HepG2 (cell line): ENCODE measurements around the gene LMNA. TPM values are rescaled to one million over a fixed set of nuclear protein-coding genes. Genes with fewer than 3 reads are reported as not detected.
"Not testable (repeated sequence)": the region's sequence is repeated elsewhere in the genome, so short reads cannot be mapped to it uniquely, and the experiment has no call there.

Source experiments
- ATAC-seq: fragments of 200-7000 bp; cut with Tn5 transposase; 3 replicates; pipeline ENCODE4 v1.9.1; 2020; ENCODE audit warnings: mild to moderate bottlenecking, moderate library complexity
- BruUV-seq: library from RNA; stranded (reverse); fragments of 400-500 nt; replicated peaks from 2 replicates; lab custom pipeline; 2021; lab: Mats Ljungman, UMichigan
- CTCF ChIA-PET: fragments of 300-600 bp; formaldehyde crosslinking; extraction: SDS; loops from one replicate; lab custom pipeline; 2021; ENCODE audit warnings: low total read pairs, inconsistent platforms, low intra/inter-chr PET ratio; lab: Yijun Ruan, JAX
- POLR2A ChIA-PET: fragments of 350-600 bp; sonication (Branson Sonifier 250); formaldehyde crosslinking; loops from one replicate; lab custom pipeline; 2020; ENCODE audit warnings: antibody characterized with exemption, inconsistent platforms; lab: Yijun Ruan, JAX
- DNase-seq: peaks from one replicate; pipeline ENCODE4 v3.0.0-alpha.2; 2015; ENCODE audit warnings: low spot score
- FAIRE-seq: peaks from 3 replicates; lab custom pipeline; 2011; peaks lifted over from hg19 to GRCh38; lab: Jason Lieb, UNC
- H2AFZ ChIP-seq: one replicate; pipeline ENCODE4 v1.6.1; 2011; ENCODE audit warnings: low read length, inconsistent platforms
- H3K27ac ChIP-seq: fragments of 300-600 bp; 3 replicates; pipeline ENCODE4 v1.8.0; 2011; ENCODE audit warnings: mixed run types, mild to moderate bottlenecking, mixed read lengths, low read length, inconsistent platforms; ENCODE audit not compliant: insufficient read depth; ENCODE audit errors: extremely low read length
- H3K27me3 ChIP-seq, 2 experiments: fragments of 200-600 bp in 1 of 2; 2 replicates in 1 of 2; 3 replicates in 1 of 2; pipeline versions ENCODE4 v1.6.0 to v1.8.0; 2011; ENCODE audit warnings: low read length in 2 of 2, mild to moderate bottlenecking in 2 of 2, moderate library complexity in 2 of 2, inconsistent platforms in 1 of 2; ENCODE audit not compliant: insufficient read depth in 2 of 2, control insufficient read depth in 1 of 2
- H3K36me3 ChIP-seq, 2 experiments: fragments of 200-600 bp in 1 of 2; replicated peaks in 1 of 2; 2 replicates in 1 of 2; 3 replicates in 1 of 2; pipeline versions ENCODE4 v1.5.1 to v1.8.0; 2011; ENCODE audit warnings: low read length in 2 of 2, inconsistent platforms in 1 of 2; ENCODE audit not compliant: insufficient read depth in 2 of 2, control insufficient read depth in 1 of 2
- H3K4me1 ChIP-seq: 2 replicates; pipeline ENCODE4 v1.5.1; 2012; ENCODE audit warnings: low read length, inconsistent platforms; ENCODE audit not compliant: insufficient read depth
- H3K4me2 ChIP-seq: 2 replicates; pipeline ENCODE4 v1.6.0; 2011; ENCODE audit warnings: low read depth, low read length, inconsistent platforms
- H3K4me3 ChIP-seq, 3 experiments: fragments of 200-600 bp in 1 of 3; sonication (generic), shearing (Covaris generic) in 1 of 3; replicated peaks in 1 of 3; 2 replicates each; pipeline ENCODE4 v1.5.1; 2011 to 2016; ENCODE audit warnings: low read length in 3 of 3, inconsistent platforms in 2 of 3, low read depth in 2 of 3, mild to moderate bottlenecking in 2 of 3, control low read depth in 1 of 3, mixed read lengths in 1 of 3; ENCODE audit not compliant: insufficient read depth in 1 of 3
- H3K79me2 ChIP-seq: one replicate; pipeline ENCODE4 v1.6.1; 2011; ENCODE audit warnings: low read length, inconsistent platforms; ENCODE audit not compliant: insufficient read depth
- H3K9ac ChIP-seq: 2 replicates; pipeline ENCODE4 v1.6.0; 2011; ENCODE audit warnings: mild to moderate bottlenecking, low read depth, low read length, inconsistent platforms; ENCODE audit not compliant: insufficient read depth
- H3K9me3 ChIP-seq: 2 replicates; pipeline ENCODE4 v1.5.1; 2012; ENCODE audit warnings: mild to moderate bottlenecking, low read length
- H4K20me1 ChIP-seq: 2 replicates; pipeline ENCODE4 v1.6.0; 2011; ENCODE audit warnings: inconsistent platforms, mild to moderate bottlenecking, low read length, moderate library complexity; ENCODE audit not compliant: insufficient read depth
- SAP130 ChIP-seq: IDR thresholded peaks from 2 replicates; pipeline ENCODE4 v1.6.1; 2016; ENCODE audit warnings: low read depth
- SMAD3 ChIP-seq: sonication (generic); formaldehyde crosslinking; IDR thresholded peaks from 2 replicates; pipeline ENCODE4 v1.4.0; 2020; ENCODE audit warnings: missing genetic modification reagents
- TBX2 ChIP-seq: sonication (generic); formaldehyde crosslinking; IDR thresholded peaks from 2 replicates; pipeline ENCODE4 v1.5.0; 2020; ENCODE audit warnings: missing genetic modification reagents, mild to moderate bottlenecking, borderline replicate concordance
- ZNF143 ChIP-seq: sonication (generic); formaldehyde crosslinking; IDR thresholded peaks from 2 replicates; pipeline ENCODE4 v1.4.0; 2020; ENCODE audit warnings: missing genetic modification reagents
- ZNF792 ChIP-seq: IDR thresholded peaks from 2 replicates; pipeline ENCODE4 v1.6.1; 2016
- WGBS: methylation state at CpG from one replicate; pipeline ENCODE4 v1.1.6; 2017; ENCODE audit warnings: low lambda C conversion rate; 5-methylcytosine and 5-hydroxymethylcytosine counted together
- in situ Hi-C: cut with HindIII; loops from 2 replicates; pipeline ENCODE4 v1.10.0; 2017; ENCODE audit warnings: low pct_unique_long_range_greater_than_20kb; ENCODE audit not compliant: extremely low pct_ligation_motif_present
- intact Hi-C: fragments of 100-400 bp; cut with micrococcal nuclease; formaldehyde crosslinking; loops from one replicate; pipeline ENCODE4 v1.10.0; 2022; ENCODE audit not compliant: unreplicated experiment
- polyA plus RNA-seq, 8 experiments: library from polyadenylated mRNA; depleted of rRNA in 3 of 8; stranded (reverse) in 7 of 8; unstranded in 1 of 8; fragments of >200 nt; fragmentation: Illumina TruSeq in 4 of 8; extraction: Trizol in 4 of 8; gene quantifications; 2 replicates each; pipeline versions ENCODE4 v1.2.1 to v1.2.3, GENCODE V29; 2011 to 2016; ENCODE audit warnings: low read depth in 4 of 8, missing spikeins in 1 of 8, mixed read lengths in 1 of 8; ENCODE audit not compliant: insufficient read depth in 1 of 8
- total RNA-seq, 5 experiments: library from RNA; depleted of rRNA; stranded (reverse); fragments of >200 nt; fragmentation: Illumina TruSeq; extraction: Trizol; gene quantifications; 2 replicates each; pipeline ENCODE4 v1.2.3, GENCODE V29; 2016; ENCODE audit warnings: low read depth in 1 of 5
- TF ChIP-seq, protein P1 (sequence below): IDR thresholded peaks from 2 replicates; pipeline ENCODE4 v1.4.0; 2020; ENCODE audit warnings: mild to moderate bottlenecking, missing genetic modification reagents
- TF ChIP-seq, protein P2 (sequence below): IDR thresholded peaks from 2 replicates; pipeline ENCODE4 v1.6.1; 2016; ENCODE audit warnings: mild to moderate bottlenecking
- TF ChIP-seq, protein P3 (sequence below), 2 experiments: sonication (generic) in 1 of 2; formaldehyde crosslinking in 1 of 2; IDR thresholded peaks; 2 replicates each; pipeline versions ENCODE4 v1.4.0 to v1.6.1; 2016 to 2020; ENCODE audit warnings: borderline replicate concordance in 1 of 2, low read depth in 1 of 2, mild to moderate bottlenecking in 1 of 2, missing genetic modification reagents in 1 of 2
- TF ChIP-seq, protein P4 (sequence below): IDR thresholded peaks from 2 replicates; pipeline ENCODE4 v1.6.1; 2016; ENCODE audit warnings: missing compliant biosample characterization, missing genetic modification reagents, borderline replicate concordance
- TF ChIP-seq, protein P5 (sequence below): fragments of 450-650 bp; IDR thresholded peaks from 2 replicates; pipeline ENCODE4 v1.6.1; 2016

The LMNA gene
- total and polyA plus RNA-seq, 2 of the 13 experiments (the other 11 are each of a cell fraction or from before 2014, with no cell fraction given) = 107 to 225 TPM

DNA sequence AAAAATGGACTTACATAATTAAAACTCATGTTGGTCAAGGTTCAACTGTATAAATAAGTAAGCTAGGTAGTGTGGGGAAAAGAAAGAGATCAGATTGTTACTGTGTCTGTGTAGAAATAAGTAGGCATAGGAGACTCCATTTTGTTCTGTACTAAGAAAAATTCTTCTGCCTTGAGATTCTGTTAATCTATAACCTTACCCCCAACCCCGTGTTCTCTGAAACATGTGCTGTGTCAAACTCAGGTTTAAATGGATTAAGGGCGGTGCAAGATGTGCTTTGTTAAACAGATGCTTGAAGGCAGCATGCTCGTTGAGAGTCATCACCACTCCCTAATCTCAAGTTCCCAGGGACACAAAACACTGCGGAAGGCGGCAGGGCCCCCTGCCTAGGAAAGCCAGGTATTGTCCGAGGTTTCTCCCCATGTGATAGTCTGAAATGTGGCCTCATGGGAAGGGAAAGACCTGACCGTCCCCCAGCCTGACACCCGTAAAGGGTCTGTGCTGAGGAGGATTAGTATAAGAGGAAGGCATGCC lies 66.9 kb downstream of the LMNA start:
- H3K36me3 ChIP-seq, H3K27me3 ChIP-seq, POLR2A ChIA-PET, H3K4me3 ChIP-seq, FAIRE-seq, DNase-seq, H3K9ac ChIP-seq, in situ Hi-C loops, H2AFZ ChIP-seq, CTCF ChIA-PET, H3K9me3 ChIP-seq, H3K79me2 ChIP-seq, ATAC-seq, BruUV-seq, H4K20me1 ChIP-seq: not testable (repeated sequence)
- intact Hi-C loops = loop anchor here (5.0 kb wide), 1 partner anchor 34 kb away; no protein-coding TSS in a partner anchor
- peaks cover 93% of the 10 kb centered on the region for H3K4me1 ChIP-seq
- peak overlapping the region; percentile 71 for H3K27ac ChIP-seq
- WGBS = 0% methylated on average over 8 of the region's 8 CpGs
- peak overlapping the region; percentile 51 for H3K4me2 ChIP-seq
- TF ChIP-seq TBX2 (0 out of 2 replicates have a peak, but pooled peaks have one; percentile 26), ZNF792 (CRISPR knock-in tag) (0 out of 2 replicates have a peak, but pooled peaks have one; percentile 21), SAP130 (CRISPR knock-in tag) (0 out of 2 replicates have a peak, but pooled peaks have one; percentile 34), ZNF143 (CRISPR knock-in tag) (peak; percentile 58), SMAD3 (CRISPR knock-in tag) (0 out of 2 replicates have a peak, but pooled peaks have one; percentile 24)
- TF ChIP-seq, protein P1, sequence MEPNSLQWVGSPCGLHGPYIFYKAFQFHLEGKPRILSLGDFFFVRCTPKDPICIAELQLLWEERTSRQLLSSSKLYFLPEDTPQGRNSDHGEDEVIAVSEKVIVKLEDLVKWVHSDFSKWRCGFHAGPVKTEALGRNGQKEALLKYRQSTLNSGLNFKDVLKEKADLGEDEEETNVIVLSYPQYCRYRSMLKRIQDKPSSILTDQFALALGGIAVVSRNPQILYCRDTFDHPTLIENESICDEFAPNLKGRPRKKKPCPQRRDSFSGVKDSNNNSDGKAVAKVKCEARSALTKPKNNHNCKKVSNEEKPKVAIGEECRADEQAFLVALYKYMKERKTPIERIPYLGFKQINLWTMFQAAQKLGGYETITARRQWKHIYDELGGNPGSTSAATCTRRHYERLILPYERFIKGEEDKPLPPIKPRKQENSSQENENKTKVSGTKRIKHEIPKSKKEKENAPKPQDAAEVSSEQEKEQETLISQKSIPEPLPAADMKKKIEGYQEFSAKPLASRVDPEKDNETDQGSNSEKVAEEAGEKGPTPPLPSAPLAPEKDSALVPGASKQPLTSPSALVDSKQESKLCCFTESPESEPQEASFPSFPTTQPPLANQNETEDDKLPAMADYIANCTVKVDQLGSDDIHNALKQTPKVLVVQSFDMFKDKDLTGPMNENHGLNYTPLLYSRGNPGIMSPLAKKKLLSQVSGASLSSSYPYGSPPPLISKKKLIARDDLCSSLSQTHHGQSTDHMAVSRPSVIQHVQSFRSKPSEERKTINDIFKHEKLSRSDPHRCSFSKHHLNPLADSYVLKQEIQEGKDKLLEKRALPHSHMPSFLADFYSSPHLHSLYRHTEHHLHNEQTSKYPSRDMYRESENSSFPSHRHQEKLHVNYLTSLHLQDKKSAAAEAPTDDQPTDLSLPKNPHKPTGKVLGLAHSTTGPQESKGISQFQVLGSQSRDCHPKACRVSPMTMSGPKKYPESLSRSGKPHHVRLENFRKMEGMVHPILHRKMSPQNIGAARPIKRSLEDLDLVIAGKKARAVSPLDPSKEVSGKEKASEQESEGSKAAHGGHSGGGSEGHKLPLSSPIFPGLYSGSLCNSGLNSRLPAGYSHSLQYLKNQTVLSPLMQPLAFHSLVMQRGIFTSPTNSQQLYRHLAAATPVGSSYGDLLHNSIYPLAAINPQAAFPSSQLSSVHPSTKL (CRISPR knock-in tag) = peak; percentile 41; the same call in 1 of the 2 replicates
- TF ChIP-seq, protein P2, sequence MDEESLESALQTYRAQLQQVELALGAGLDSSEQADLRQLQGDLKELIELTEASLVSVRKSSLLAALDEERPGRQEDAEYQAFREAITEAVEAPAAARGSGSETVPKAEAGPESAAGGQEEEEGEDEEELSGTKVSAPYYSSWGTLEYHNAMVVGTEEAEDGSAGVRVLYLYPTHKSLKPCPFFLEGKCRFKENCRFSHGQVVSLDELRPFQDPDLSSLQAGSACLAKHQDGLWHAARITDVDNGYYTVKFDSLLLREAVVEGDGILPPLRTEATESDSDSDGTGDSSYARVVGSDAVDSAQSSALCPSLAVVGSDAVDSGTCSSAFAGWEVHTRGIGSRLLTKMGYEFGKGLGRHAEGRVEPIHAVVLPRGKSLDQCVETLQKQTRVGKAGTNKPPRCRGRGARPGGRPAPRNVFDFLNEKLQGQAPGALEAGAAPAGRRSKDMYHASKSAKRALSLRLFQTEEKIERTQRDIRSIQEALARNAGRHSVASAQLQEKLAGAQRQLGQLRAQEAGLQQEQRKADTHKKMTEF (CRISPR knock-in tag) = 0 out of 2 replicates have a peak, but pooled peaks have one; percentile 15
- TF ChIP-seq, protein P3, sequence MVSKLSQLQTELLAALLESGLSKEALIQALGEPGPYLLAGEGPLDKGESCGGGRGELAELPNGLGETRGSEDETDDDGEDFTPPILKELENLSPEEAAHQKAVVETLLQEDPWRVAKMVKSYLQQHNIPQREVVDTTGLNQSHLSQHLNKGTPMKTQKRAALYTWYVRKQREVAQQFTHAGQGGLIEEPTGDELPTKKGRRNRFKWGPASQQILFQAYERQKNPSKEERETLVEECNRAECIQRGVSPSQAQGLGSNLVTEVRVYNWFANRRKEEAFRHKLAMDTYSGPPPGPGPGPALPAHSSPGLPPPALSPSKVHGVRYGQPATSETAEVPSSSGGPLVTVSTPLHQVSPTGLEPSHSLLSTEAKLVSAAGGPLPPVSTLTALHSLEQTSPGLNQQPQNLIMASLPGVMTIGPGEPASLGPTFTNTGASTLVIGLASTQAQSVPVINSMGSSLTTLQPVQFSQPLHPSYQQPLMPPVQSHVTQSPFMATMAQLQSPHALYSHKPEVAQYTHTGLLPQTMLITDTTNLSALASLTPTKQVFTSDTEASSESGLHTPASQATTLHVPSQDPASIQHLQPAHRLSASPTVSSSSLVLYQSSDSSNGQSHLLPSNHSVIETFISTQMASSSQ (IDR thresholded peaks at IDR 0.05; ENCODE audit: low read depth) = not testable (repeated sequence)
- TF ChIP-seq, protein P3 (CRISPR knock-in tag; IDR thresholded peaks at IDR 0.05; ENCODE audit: borderline replicate concordance) = peak; percentile 44; the same call in 1 of the 2 replicates
- TF ChIP-seq, protein P4, sequence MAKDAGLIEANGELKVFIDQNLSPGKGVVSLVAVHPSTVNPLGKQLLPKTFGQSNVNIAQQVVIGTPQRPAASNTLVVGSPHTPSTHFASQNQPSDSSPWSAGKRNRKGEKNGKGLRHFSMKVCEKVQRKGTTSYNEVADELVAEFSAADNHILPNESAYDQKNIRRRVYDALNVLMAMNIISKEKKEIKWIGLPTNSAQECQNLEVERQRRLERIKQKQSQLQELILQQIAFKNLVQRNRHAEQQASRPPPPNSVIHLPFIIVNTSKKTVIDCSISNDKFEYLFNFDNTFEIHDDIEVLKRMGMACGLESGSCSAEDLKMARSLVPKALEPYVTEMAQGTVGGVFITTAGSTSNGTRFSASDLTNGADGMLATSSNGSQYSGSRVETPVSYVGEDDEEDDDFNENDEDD (CRISPR knock-in tag) = peak; percentile 20; the same call in 1 of the 2 replicates
- TF ChIP-seq, protein P5, sequence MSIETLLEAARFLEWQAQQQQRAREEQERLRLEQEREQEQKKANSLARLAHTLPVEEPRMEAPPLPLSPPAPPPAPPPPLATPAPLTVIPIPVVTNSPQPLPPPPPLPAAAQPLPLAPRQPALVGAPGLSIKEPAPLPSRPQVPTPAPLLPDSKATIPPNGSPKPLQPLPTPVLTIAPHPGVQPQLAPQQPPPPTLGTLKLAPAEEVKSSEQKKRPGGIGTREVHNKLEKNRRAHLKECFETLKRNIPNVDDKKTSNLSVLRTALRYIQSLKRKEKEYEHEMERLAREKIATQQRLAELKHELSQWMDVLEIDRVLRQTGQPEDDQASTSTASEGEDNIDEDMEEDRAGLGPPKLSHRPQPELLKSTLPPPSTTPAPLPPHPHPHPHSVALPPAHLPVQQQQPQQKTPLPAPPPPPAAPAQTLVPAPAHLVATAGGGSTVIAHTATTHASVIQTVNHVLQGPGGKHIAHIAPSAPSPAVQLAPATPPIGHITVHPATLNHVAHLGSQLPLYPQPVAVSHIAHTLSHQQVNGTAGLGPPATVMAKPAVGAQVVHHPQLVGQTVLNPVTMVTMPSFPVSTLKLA = 0 out of 2 replicates have a peak, but pooled peaks have one; percentile 14
